GM23338 (cell line): ENCODE measurements around the gene C22orf15. TPM values are rescaled to one million over a fixed set of nuclear protein-coding genes. Genes with fewer than 3 reads are reported as not detected.

ENCODE experiments used
- ATAC-seq: fragments of 200-7000 bp; cut with Tn5 transposase; 3 replicates; pipeline ENCODE4 v1.9.1; 2020
- DNase-seq: peaks from one replicate; pipeline ENCODE4 v3.0.0-alpha.2; 2015; ENCODE audit warnings: low spot score
- H2AFZ ChIP-seq: fragments of 200-600 bp; sonication (generic); 2 replicates; pipeline ENCODE4 v1.8.0; 2016; ENCODE audit warnings: antibody characterized with exemption, mild to moderate bottlenecking, moderate library complexity
- H3F3A ChIP-seq: fragments of 200-600 bp; sonication (generic); replicated peaks from 2 replicates; pipeline ENCODE4 v1.8.0; 2017; ENCODE audit warnings: antibody characterized with exemption, mixed run types, low read depth
- H3K27ac ChIP-seq: fragments of 200-600 bp; sonication (generic); 2 replicates; pipeline ENCODE4 v1.6.1; 2016; ENCODE audit warnings: low read depth
- H3K27me3 ChIP-seq: fragments of 200-600 bp; sonication (generic); 2 replicates; pipeline ENCODE4 v1.8.0; 2016; ENCODE audit warnings: mild to moderate bottlenecking, mixed run types, moderate library complexity; ENCODE audit not compliant: insufficient read depth
- H3K36me3 ChIP-seq: fragments of 200-600 bp; sonication (generic); 2 replicates; pipeline ENCODE4 v1.8.0; 2016; ENCODE audit warnings: mild to moderate bottlenecking; ENCODE audit not compliant: insufficient read depth
- H3K4me1 ChIP-seq: fragments of 200-600 bp; sonication (generic); 2 replicates; pipeline ENCODE4 v1.8.0; 2016; ENCODE audit warnings: mild to moderate bottlenecking, moderate library complexity; ENCODE audit not compliant: insufficient read depth
- H3K4me2 ChIP-seq: fragments of 200-600 bp; sonication (generic); 2 replicates; pipeline ENCODE4 v1.7.1; 2017; ENCODE audit warnings: mixed run types
- H3K4me3 ChIP-seq: fragments of 200-600 bp; sonication (generic); 2 replicates; pipeline ENCODE4 v1.6.1; 2016; ENCODE audit warnings: mixed run types
- H3K79me2 ChIP-seq: fragments of 200-600 bp; sonication (generic); replicated peaks from 2 replicates; pipeline ENCODE4 v1.8.0; 2017; ENCODE audit warnings: mild to moderate bottlenecking; ENCODE audit not compliant: insufficient read depth
- H3K9me2 ChIP-seq: fragments of 200-600 bp; sonication (generic); 2 replicates; pipeline ENCODE4 v1.8.0; 2017; ENCODE audit not compliant: insufficient read depth
- H4K20me1 ChIP-seq: fragments of 200-600 bp; sonication (generic); replicated peaks from 2 replicates; pipeline ENCODE4 v1.8.0; 2017; ENCODE audit warnings: mild to moderate bottlenecking; ENCODE audit not compliant: insufficient read depth
- H3K27ac Mint-ChIP-seq: 2 replicates; pipeline ENCODE4 v1.8.0; 2020; ENCODE audit warnings: inconsistent platforms, mild to moderate bottlenecking, moderate library complexity, mixed read lengths
- H3K27me3 Mint-ChIP-seq: 3 replicates; pipeline ENCODE4 v1.8.0; 2022; ENCODE audit warnings: low read depth, mild to moderate bottlenecking, moderate library complexity, mixed read lengths, inconsistent platforms; ENCODE audit not compliant: insufficient read depth, poor library complexity
- H3K36me3 Mint-ChIP-seq: 3 replicates; pipeline ENCODE4 v1.8.0; 2021; ENCODE audit warnings: low read depth, mild to moderate bottlenecking, inconsistent platforms, moderate library complexity, mixed read lengths
- H3K4me1 Mint-ChIP-seq: 3 replicates; pipeline ENCODE4 v1.8.0; 2020; ENCODE audit warnings: mild to moderate bottlenecking, inconsistent platforms, mixed read lengths
- H3K4me3 Mint-ChIP-seq: 3 replicates; pipeline ENCODE4 v1.8.0; 2021; ENCODE audit warnings: moderate library complexity, mild to moderate bottlenecking, inconsistent platforms, mixed read lengths
- H3K9me3 Mint-ChIP-seq: 3 replicates; pipeline ENCODE4 v1.8.0; 2020; ENCODE audit warnings: moderate library complexity, mild to moderate bottlenecking, inconsistent platforms, mixed read lengths
- CREB1 ChIP-seq: fragments of 250-450 bp; sonication (Bioruptor Pico); IDR thresholded peaks from 2 replicates; pipeline ENCODE4 v1.5.0; 2020; ENCODE audit warnings: low read depth, mild to moderate bottlenecking, moderate library complexity
- CTCF ChIP-seq, 2 experiments: fragments of 200-600 bp in 1 of 2; sonication (generic) in 1 of 2; conservative IDR thresholded peaks; 2 replicates each; pipeline versions ENCODE4 v1.5.1 to v1.6.1; 2016 to 2017; ENCODE audit warnings: antibody characterized with exemption in 2 of 2, low read depth in 2 of 2, mild to moderate bottlenecking in 2 of 2, moderate library complexity in 1 of 2
- ETS1 ChIP-seq: IDR thresholded peaks from 2 replicates; pipeline ENCODE4 v1.6.1; 2016; ENCODE audit warnings: antibody characterized with exemption
- EZH2 ChIP-seq: fragments of 200-600 bp; sonication (generic); IDR thresholded peaks from one replicate; pipeline ENCODE4 v1.8.0; 2017; ENCODE audit warnings: antibody characterized with exemption, mild to moderate bottlenecking, low read depth; ENCODE audit not compliant: unreplicated experiment
- EZH2phosphoT487 ChIP-seq: fragments of 200-600 bp; sonication (generic); IDR thresholded peaks from one replicate; pipeline ENCODE4 v1.8.1; 2018; ENCODE audit warnings: antibody characterized with exemption; ENCODE audit not compliant: unreplicated experiment
- JUNB ChIP-seq: IDR thresholded peaks from one replicate; pipeline ENCODE4 v1.6.1; 2016; ENCODE audit warnings: antibody characterized with exemption; ENCODE audit not compliant: unreplicated experiment
- NANOG ChIP-seq: IDR thresholded peaks from 2 replicates; pipeline ENCODE4 v1.6.1; 2016; ENCODE audit warnings: antibody characterized with exemption, borderline replicate concordance
- POLR2AphosphoS5 ChIP-seq: IDR thresholded peaks from 2 replicates; pipeline ENCODE4 v1.6.1; 2016; ENCODE audit warnings: antibody characterized with exemption, low read depth
- REST ChIP-seq: IDR thresholded peaks from one replicate; pipeline ENCODE4 v1.6.1; 2018; ENCODE audit warnings: antibody characterized with exemption; ENCODE audit not compliant: unreplicated experiment
- STAT1 ChIP-seq: IDR thresholded peaks from one replicate; pipeline ENCODE4 v1.6.1; 2016; ENCODE audit warnings: antibody characterized with exemption; ENCODE audit not compliant: unreplicated experiment
- ZNF114 ChIP-seq: fragments of 250-450 bp; sonication (Bioruptor Pico); IDR thresholded peaks from 2 replicates; pipeline ENCODE4 v1.5.0; 2020; ENCODE audit warnings: mild to moderate bottlenecking, moderate library complexity
- ZNF462 ChIP-seq: fragments of 250-450 bp; sonication (Bioruptor Pico); IDR thresholded peaks from 2 replicates; pipeline ENCODE4 v1.5.0; 2020; ENCODE audit warnings: mild to moderate bottlenecking, moderate library complexity
- polyA plus RNA-seq: library from polyadenylated mRNA; unstranded; fragments of >200 nt; fragmentation: Nextera tagmentation; extraction: Ambion mirVana; gene quantifications from 2 replicates; pipeline ENCODE4 v1.2.1, GENCODE V29; 2016
- total RNA-seq: library from RNA; depleted of rRNA; stranded (reverse); fragments of >200 nt; shearing (Covaris generic); gene quantifications from 2 replicates; pipeline ENCODE4 v1.2.3, GENCODE V29; 2014

Gene C22orf15
- total and polyA plus RNA-seq, 2 experiments from 2014 or later: 3.6 to 9.3 TPM

GRCh38 chr22:23743303-23743705, 19.5 kb upstream of the C22orf15 start:
- no peak for ATAC-seq
- no peaks in the 10 kb centered on the region for H3K36me3 ChIP-seq

More at GRCh38 chr22:23743303-23743705, 19.5 kb upstream of the C22orf15 start:
- Histone ChIP-seq H3K27ac (no peak overlapping the region), H3K4me3 (no peak overlapping the region), H4K20me1 (no peaks in the 10 kb centered on the region), H3K79me2 (no peaks in the 10 kb centered on the region), H3K4me1 (no peaks in the 10 kb centered on the region), H3K9me2 (no peaks in the 10 kb centered on the region), H3F3A (no peaks in the 10 kb centered on the region), H3K27me3 (no peaks in the 10 kb centered on the region), H2AFZ (no peak overlapping the region), H3K4me2 (no peak overlapping the region)
- DNase-seq: no peak
- Mint-ChIP-seq H3K4me3 (no peak overlapping the region), H3K9me3 (no peaks in the 10 kb centered on the region; the same call in 2 of the 3 replicates), H3K27ac (no peak overlapping the region), H3K36me3 (peaks cover 20% of the 10 kb centered on the region), H3K4me1 (peaks cover 2% of the 10 kb centered on the region; the same call in 1 of the 3 replicates), H3K27me3 (peaks cover 8% of the 10 kb centered on the region)
- TF ChIP-seq NANOG (no peak), ETS1 (no peak), ZNF462 (CRISPR knock-in tag) (no peak), REST (no peak), STAT1 (no peak), ZNF114 (CRISPR knock-in tag) (no peak), CREB1 (CRISPR knock-in tag) (no peak), EZH2phosphoT487 (no peak), POLR2AphosphoS5 (no peak), EZH2 (no peak), JUNB (no peak), CTCF (conservative IDR thresholded peaks at IDR 0.05; ENCODE audit: low read depth in 2 of 2) (no peak)
